AG09309 (cell line): ENCODE results near the gene VWA1.
A peak's percentile ranks its signal among the peaks of the same experiment; 100 is the strongest.

Source experiments
- DNase-seq: peaks from one replicate; pipeline ENCODE4 v3.0.0-alpha.2; 2010; ENCODE audit warnings: low read depth
- H3K4me3 ChIP-seq: 2 replicates; pipeline ENCODE4 v1.5.1; 2011; ENCODE audit warnings: mild to moderate bottlenecking, low read depth, low read length, moderate library complexity; ENCODE audit not compliant: control insufficient read depth
- CTCF ChIP-seq: IDR thresholded peaks from 2 replicates; pipeline ENCODE4 v1.5.1; 2011; ENCODE audit warnings: mild to moderate bottlenecking, low read depth, low read length, inconsistent platforms; ENCODE audit not compliant: insufficient read depth, control insufficient read depth; ENCODE audit errors: missing control alignments

VWA1 gene

GRCh38 chr1:1435106-1435903 is at the start of gene VWA1:
Gene VWA1, plus strand, starts transcription at chr1:1435690. Its CDS starts 59 bp downstream, at chr1:1435749.
- no peak for DNase-seq
- peak within 1 kb of the TSS; percentile 24 for H3K4me3 ChIP-seq
- no peak for TF ChIP-seq CTCF

- no peak for DNase-seq
- TF ChIP-seq CTCF: no peak
- no peak overlapping the region for H3K4me3 ChIP-seq
Measured at GRCh38 chr1:1385931-1386330, 49.6 kb upstream of the VWA1 start.

GRCh38 chr1:1387098-1388077 is 48.1 kb upstream of the VWA1 start:
- DNase-seq: no peak
- H3K4me3 ChIP-seq: no peak overlapping the region
- TF ChIP-seq CTCF: no peak

GRCh38 chr1:1388078-1388472 is 47.4 kb upstream of the VWA1 start:
- TF ChIP-seq CTCF: no peak
- DNase-seq: no peak
- H3K4me3 ChIP-seq: no peak overlapping the region

GRCh38 chr1:1390675-1391074 is 44.8 kb upstream of the VWA1 start:
- H3K4me3 ChIP-seq: no peak overlapping the region
- TF ChIP-seq CTCF: no peak
- DNase-seq: no peak

GRCh38 chr1:1391225-1391624 is 44.3 kb upstream of the VWA1 start:
- no peak for TF ChIP-seq CTCF
- no peak for DNase-seq
- no peak overlapping the region for H3K4me3 ChIP-seq
